ENCODE measurements around the gene ADAT2. TPM values are rescaled to one million over a fixed set of nuclear protein-coding genes. Genes with fewer than 3 reads are reported as not detected.

ADAT2 gene
- total and polyA plus RNA-seq, 2 of the 13 experiments (the other 11 are each of a cell fraction or from before 2014, with no cell fraction given): 10.5 to 18.3 TPM

DNA sequence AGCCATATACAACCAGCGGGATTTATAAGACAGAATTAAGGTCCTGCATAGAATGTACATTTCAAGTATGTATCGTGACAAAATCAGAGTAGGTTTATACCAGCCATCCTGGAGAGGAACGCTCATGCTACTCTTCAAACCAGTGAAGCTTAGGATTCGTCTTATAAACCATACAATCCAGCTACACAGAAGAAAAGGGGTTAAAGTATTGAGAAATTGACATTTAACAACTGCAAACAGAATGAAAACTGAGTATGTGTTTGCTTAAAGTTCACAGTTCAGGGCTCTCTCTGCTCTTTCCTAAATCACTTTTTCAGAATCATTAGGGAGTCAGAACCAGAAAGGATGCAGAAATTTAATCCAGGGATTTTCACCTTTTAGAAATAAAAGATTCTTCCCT, 17.9 kb downstream of the ADAT2 start (continued):
- TF ChIP-seq, protein P1, sequence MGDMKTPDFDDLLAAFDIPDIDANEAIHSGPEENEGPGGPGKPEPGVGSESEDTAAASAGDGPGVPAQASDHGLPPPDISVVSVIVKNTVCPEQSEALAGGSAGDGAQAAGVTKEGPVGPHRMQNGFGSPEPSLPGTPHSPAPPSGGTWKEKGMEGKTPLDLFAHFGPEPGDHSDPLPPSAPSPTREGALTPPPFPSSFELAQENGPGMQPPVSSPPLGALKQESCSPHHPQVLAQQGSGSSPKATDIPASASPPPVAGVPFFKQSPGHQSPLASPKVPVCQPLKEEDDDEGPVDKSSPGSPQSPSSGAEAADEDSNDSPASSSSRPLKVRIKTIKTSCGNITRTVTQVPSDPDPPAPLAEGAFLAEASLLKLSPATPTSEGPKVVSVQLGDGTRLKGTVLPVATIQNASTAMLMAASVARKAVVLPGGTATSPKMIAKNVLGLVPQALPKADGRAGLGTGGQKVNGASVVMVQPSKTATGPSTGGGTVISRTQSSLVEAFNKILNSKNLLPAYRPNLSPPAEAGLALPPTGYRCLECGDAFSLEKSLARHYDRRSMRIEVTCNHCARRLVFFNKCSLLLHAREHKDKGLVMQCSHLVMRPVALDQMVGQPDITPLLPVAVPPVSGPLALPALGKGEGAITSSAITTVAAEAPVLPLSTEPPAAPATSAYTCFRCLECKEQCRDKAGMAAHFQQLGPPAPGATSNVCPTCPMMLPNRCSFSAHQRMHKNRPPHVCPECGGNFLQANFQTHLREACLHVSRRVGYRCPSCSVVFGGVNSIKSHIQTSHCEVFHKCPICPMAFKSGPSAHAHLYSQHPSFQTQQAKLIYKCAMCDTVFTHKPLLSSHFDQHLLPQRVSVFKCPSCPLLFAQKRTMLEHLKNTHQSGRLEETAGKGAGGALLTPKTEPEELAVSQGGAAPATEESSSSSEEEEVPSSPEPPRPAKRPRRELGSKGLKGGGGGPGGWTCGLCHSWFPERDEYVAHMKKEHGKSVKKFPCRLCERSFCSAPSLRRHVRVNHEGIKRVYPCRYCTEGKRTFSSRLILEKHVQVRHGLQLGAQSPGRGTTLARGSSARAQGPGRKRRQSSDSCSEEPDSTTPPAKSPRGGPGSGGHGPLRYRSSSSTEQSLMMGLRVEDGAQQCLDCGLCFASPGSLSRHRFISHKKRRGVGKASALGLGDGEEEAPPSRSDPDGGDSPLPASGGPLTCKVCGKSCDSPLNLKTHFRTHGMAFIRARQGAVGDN (CRISPR knock-in tag; IDR thresholded peaks at IDR 0.05): no peak
- TF ChIP-seq THAP11 (CRISPR knock-in tag; IDR thresholded peaks at IDR 0.05) (peak; percentile 55), ZNF251 (CRISPR knock-in tag; IDR thresholded peaks at IDR 0.05) (no peak), FOXA1 (IDR thresholded peaks at IDR 0.05) (no peak), FOXA1 (CRISPR knock-in tag; IDR thresholded peaks at IDR 0.05) (peak; percentile 68), CAMTA2 (CRISPR knock-in tag; IDR thresholded peaks at IDR 0.05; ENCODE audit: borderline replicate concordance) (no peak), KAT7 (CRISPR knock-in tag; IDR thresholded peaks at IDR 0.05; ENCODE audit: borderline replicate concordance) (no peak; the same call in 1 of the 2 replicates), MXD4 (CRISPR knock-in tag; IDR thresholded peaks at IDR 0.05) (no peak), GPN1 (CRISPR knock-in tag; IDR thresholded peaks at IDR 0.05; ENCODE audit: borderline replicate concordance) (no peak), ISX (CRISPR knock-in tag; conservative IDR thresholded peaks at IDR 0.05) (no peak), JUND (CRISPR knock-in tag; IDR thresholded peaks at IDR 0.05) (no peak), EEA1 (CRISPR knock-in tag; IDR thresholded peaks at IDR 0.05; ENCODE audit: borderline replicate concordance) (no peak), NR2F1 (CRISPR knock-in tag; IDR thresholded peaks at IDR 0.05) (peak in 1 of 2 experiments; percentile 70; a peak in 1 of 4 replicates), MTF1 (CRISPR knock-in tag; IDR thresholded peaks at IDR 0.05) (no peak), RBM22 (optimal IDR thresholded peaks at IDR 0.05; ENCODE audit: low read length) (no peak), ZFP1 (CRISPR knock-in tag; IDR thresholded peaks at IDR 0.05) (no peak), PHB2 (IDR thresholded peaks at IDR 0.05; ENCODE audit: partially characterized antibody) (no peak), MED8 (CRISPR knock-in tag; IDR thresholded peaks at IDR 0.05; ENCODE audit: insufficient replicate concordance) (no peak), FOXA3 (CRISPR knock-in tag; IDR thresholded peaks at IDR 0.05) (peak; percentile 83), KLF16 (CRISPR knock-in tag; IDR thresholded peaks at IDR 0.05) (peak in 1 of 2 experiments; percentile 65; a peak in 1 of 4 replicates), ZNF234 (CRISPR knock-in tag; conservative IDR thresholded peaks at IDR 0.05) (no peak), EED (CRISPR knock-in tag; IDR thresholded peaks at IDR 0.05) (no peak), GATAD2A (CRISPR knock-in tag; IDR thresholded peaks at IDR 0.05) (peak; percentile 95), MIXL1 (CRISPR knock-in tag; IDR thresholded peaks at IDR 0.05) (peak; percentile 69), PHF20 (CRISPR knock-in tag; IDR thresholded peaks at IDR 0.05) (no peak)
- TF ChIP-seq, protein P2, sequence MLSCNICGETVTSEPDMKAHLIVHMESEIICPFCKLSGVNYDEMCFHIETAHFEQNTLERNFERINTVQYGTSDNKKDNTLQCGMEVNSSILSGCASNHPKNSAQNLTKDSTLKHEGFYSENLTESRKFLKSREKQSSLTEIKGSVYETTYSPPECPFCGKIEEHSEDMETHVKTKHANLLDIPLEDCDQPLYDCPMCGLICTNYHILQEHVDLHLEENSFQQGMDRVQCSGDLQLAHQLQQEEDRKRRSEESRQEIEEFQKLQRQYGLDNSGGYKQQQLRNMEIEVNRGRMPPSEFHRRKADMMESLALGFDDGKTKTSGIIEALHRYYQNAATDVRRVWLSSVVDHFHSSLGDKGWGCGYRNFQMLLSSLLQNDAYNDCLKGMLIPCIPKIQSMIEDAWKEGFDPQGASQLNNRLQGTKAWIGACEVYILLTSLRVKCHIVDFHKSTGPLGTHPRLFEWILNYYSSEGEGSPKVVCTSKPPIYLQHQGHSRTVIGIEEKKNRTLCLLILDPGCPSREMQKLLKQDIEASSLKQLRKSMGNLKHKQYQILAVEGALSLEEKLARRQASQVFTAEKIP (CRISPR knock-in tag; IDR thresholded peaks at IDR 0.05; ENCODE audit: borderline replicate concordance): no peak
- TF ChIP-seq, protein P3, sequence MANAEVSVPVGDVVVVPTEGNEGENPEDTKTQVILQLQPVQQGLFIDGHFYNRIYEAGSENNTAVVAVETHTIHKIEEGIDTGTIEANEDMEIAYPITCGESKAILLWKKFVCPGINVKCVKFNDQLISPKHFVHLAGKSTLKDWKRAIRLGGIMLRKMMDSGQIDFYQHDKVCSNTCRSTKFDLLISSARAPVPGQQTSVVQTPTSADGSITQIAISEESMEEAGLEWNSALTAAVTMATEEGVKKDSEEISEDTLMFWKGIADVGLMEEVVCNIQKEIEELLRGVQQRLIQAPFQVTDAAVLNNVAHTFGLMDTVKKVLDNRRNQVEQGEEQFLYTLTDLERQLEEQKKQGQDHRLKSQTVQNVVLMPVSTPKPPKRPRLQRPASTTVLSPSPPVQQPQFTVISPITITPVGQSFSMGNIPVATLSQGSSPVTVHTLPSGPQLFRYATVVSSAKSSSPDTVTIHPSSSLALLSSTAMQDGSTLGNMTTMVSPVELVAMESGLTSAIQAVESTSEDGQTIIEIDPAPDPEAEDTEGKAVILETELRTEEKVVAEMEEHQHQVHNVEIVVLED (CRISPR knock-in tag; IDR thresholded peaks at IDR 0.05; ENCODE audit: borderline replicate concordance): no peak
